MM.1S (cell line): ENCODE results near the gene VPS52.

ENCODE experiments used
- CTCF ChIP-seq: fragments of 300-600 bp; sonication (generic); IDR thresholded peaks from 2 replicates; pipeline ENCODE4 v1.5.1; 2016; ENCODE audit warnings: antibody characterized with exemption, low read length, mixed read lengths
- EZH2 ChIP-seq: fragments of 300-600 bp; sonication (generic); optimal IDR thresholded peaks from 2 replicates; pipeline ENCODE3; 2017; ENCODE audit warnings: low read depth, mild to moderate bottlenecking, antibody characterized with exemption, low read length, mixed read lengths

- no peak for TF ChIP-seq EZH2
- TF ChIP-seq CTCF = no peak
Observed at GRCh38 chr6:33288921-33289783, 17.5 kb upstream of the VPS52 start, which contains the start of the genes PFDN6 and WDR46.
